IPS-18a (cell line): ENCODE measurements around the gene GADL1.

ENCODE experiments used
- H3K27ac ChIP-seq: one replicate; pipeline ENCODE4 v1.5.1; 2013; ENCODE audit warnings: low read length
- H3K27me3 ChIP-seq: one replicate; pipeline ENCODE4 v1.6.1; 2013; ENCODE audit warnings: mild to moderate bottlenecking, low read length; ENCODE audit not compliant: control insufficient read depth, insufficient read depth
- H3K36me3 ChIP-seq: one replicate; pipeline ENCODE4 v1.6.1; 2013; ENCODE audit warnings: low read depth, low read length; ENCODE audit not compliant: control insufficient read depth
- H3K4me1 ChIP-seq: one replicate; pipeline ENCODE4 v1.6.1; 2013; ENCODE audit warnings: low read depth, low read length; ENCODE audit not compliant: control insufficient read depth
- H3K4me3 ChIP-seq: one replicate; pipeline ENCODE4 v1.5.1; 2013; ENCODE audit warnings: low read length
- H3K9ac ChIP-seq: one replicate; pipeline ENCODE4 v1.6.1; 2013; ENCODE audit warnings: mild to moderate bottlenecking, low read length, moderate library complexity
- H3K9me3 ChIP-seq: one replicate; pipeline ENCODE4 v1.6.1; 2013; ENCODE audit warnings: low read depth, low read length; ENCODE audit not compliant: control insufficient read depth

The GADL1 gene

DNA sequence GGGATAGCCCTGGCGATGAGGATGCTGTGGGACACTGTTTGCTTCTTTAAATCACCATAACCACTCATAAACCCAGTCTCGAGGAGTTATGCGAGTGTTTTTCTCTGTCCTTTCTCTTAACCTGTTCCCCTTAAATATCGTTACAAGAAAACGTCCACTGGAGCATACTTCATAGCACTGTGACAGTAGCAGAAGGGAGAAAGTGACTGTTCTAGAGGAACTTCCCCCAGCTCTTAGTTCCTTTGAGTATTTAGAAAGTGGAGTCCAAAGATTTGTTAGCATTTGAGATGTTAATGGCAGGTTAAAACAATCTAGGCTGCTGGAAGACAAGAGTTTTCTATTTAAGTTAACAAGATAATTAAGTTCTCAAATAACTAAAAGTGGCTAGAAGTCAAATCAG, 142.0 kb downstream of the GADL1 start:
- Histone ChIP-seq H3K9me3 (no peaks in the 10 kb centered on the region), H3K27me3 (no peaks in the 10 kb centered on the region), H3K36me3 (no peaks in the 10 kb centered on the region), H3K9ac (no peak overlapping the region), H3K27ac (no peak overlapping the region), H3K4me3 (no peak overlapping the region), H3K4me1 (peaks cover 3% of the 10 kb centered on the region)

GRCh38 chr3:30751610-30752299, 142.7 kb downstream of the GADL1 start:
- H3K27me3 ChIP-seq: no peaks in the 10 kb centered on the region
- no peaks in the 10 kb centered on the region for H3K9me3 ChIP-seq
- H3K4me1 ChIP-seq: peaks cover 8% of the 10 kb centered on the region
- no peaks in the 10 kb centered on the region for H3K36me3 ChIP-seq
- no peak overlapping the region for H3K9ac ChIP-seq
- no peak overlapping the region for H3K27ac ChIP-seq
- H3K4me3 ChIP-seq: no peak overlapping the region

GRCh38 chr3:30750967-30751366, 143.5 kb downstream of the GADL1 start:
- Histone ChIP-seq H3K9me3 (no peaks in the 10 kb centered on the region), H3K4me3 (no peak overlapping the region), H3K27me3 (no peaks in the 10 kb centered on the region), H3K4me1 (peaks cover 8% of the 10 kb centered on the region), H3K36me3 (no peaks in the 10 kb centered on the region), H3K9ac (no peak overlapping the region), H3K27ac (no peak overlapping the region)

DNA sequence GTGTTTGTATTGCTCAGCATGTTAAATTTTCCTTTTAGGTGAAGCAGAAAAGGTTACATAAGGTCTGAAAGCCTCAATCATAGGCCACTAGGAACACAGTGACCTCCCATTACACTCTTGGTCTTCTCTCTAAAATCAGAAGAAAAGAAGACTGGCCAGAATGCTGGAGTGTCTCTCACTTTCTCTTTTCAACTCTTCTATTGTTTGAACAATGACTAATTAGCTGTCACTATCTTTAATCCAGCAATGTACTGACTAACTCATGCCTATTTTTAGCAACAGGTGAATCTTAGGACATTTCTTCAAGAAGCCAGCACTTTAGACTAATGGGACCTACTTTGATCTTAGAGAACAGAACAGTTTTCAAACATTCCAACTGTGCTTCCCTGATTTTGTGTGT, 145.2 kb downstream of the GADL1 start:
- Histone ChIP-seq H3K4me1 (peaks cover 8% of the 10 kb centered on the region), H3K4me3 (no peak overlapping the region), H3K27me3 (no peaks in the 10 kb centered on the region), H3K9ac (no peak overlapping the region), H3K36me3 (no peaks in the 10 kb centered on the region), H3K9me3 (no peaks in the 10 kb centered on the region), H3K27ac (no peak overlapping the region)

DNA sequence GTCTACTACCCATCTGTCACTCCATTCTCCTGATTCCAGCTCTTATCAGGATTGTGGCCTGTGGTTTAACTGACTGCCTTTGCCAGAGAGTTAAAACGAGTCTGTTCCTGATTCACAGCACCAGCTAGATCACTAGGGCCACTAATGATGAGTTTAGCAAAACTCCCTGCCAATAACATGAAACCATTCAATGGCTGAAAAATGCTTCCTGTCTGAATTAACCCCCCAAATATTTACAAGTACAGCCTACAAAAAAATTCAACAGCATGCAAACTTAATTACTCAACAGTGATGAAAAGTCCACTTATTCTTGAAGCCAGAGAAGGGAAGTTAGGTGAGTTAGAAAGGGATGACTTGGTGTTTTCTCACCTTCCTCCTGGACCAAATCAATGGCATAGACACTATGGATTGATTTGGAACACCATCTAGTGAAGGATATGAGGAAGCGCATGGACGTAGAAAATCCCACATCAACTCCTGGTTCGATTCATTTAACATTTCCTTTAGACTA, 146.6 kb downstream of the GADL1 start:
- Histone ChIP-seq H3K27ac (no peak overlapping the region), H3K27me3 (no peaks in the 10 kb centered on the region), H3K9me3 (no peaks in the 10 kb centered on the region), H3K9ac (no peak overlapping the region), H3K36me3 (no peaks in the 10 kb centered on the region), H3K4me3 (no peak overlapping the region), H3K4me1 (peaks cover 19% of the 10 kb centered on the region)

GRCh38 chr3:30743641-30744317, 150.7 kb downstream of the GADL1 start:
- no peaks in the 10 kb centered on the region for H3K27me3 ChIP-seq
- no peak overlapping the region for H3K9ac ChIP-seq
- no peak overlapping the region for H3K27ac ChIP-seq
- H3K4me3 ChIP-seq: no peak overlapping the region
- H3K36me3 ChIP-seq: no peaks in the 10 kb centered on the region
- peaks cover 17% of the 10 kb centered on the region for H3K4me1 ChIP-seq
- H3K9me3 ChIP-seq: no peaks in the 10 kb centered on the region

DNA sequence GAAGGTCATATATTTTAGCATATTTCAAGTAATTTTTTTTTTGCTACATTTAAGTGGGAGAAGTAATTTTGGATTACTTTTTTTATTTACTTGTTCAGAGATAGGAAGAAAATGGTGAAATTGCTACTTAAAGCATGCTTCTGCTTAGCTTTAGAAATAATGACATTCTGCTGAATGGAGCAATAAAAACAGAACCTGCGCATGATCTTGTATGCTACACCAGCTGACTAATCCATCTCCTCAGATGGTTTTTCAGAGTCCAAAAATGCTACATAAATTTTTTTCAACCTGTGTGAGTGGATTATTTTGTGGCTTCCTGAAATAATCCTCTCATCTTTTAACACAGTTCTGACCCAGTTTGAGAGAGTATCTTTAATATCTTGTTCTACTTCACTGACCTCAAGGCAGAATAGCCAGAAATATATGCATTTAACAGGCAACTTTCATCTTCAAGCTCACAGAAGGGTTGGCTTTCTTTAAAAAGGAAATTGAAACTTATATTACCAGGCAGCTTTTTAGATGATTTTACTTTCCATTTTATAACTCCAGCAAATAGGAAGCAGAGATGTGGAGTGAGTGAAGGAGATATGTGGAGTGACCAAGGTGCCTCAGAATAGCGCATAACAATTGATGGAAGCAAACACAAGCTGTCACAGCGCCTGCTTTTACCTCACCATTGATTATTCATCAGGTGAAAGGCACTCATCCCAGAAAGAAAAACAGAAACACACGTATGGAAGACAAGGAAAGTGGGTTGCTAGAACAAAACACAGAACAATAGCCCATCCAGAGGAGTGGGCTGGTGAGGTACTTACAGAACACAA, 151.5 kb downstream of the GADL1 start:
- Histone ChIP-seq H3K27me3 (no peaks in the 10 kb centered on the region), H3K4me3 (no peak overlapping the region), H3K27ac (no peak overlapping the region)

GRCh38 chr3:30741889-30742288, 152.6 kb downstream of the GADL1 start:
- H3K9me3 ChIP-seq: no peaks in the 10 kb centered on the region
- no peaks in the 10 kb centered on the region for H3K36me3 ChIP-seq
- H3K27ac ChIP-seq: no peak overlapping the region
- H3K4me1 ChIP-seq: peaks cover 13% of the 10 kb centered on the region
- no peaks in the 10 kb centered on the region for H3K27me3 ChIP-seq
- no peak overlapping the region for H3K4me3 ChIP-seq
- no peak overlapping the region for H3K9ac ChIP-seq

More for the DNA sequence above, 151.5 kb downstream of the GADL1 start:
- H3K9me3 ChIP-seq: no peaks in the 10 kb centered on the region
- H3K36me3 ChIP-seq: no peaks in the 10 kb centered on the region
- peaks cover 17% of the 10 kb centered on the region for H3K4me1 ChIP-seq
- H3K9ac ChIP-seq: no peak overlapping the region

DNA sequence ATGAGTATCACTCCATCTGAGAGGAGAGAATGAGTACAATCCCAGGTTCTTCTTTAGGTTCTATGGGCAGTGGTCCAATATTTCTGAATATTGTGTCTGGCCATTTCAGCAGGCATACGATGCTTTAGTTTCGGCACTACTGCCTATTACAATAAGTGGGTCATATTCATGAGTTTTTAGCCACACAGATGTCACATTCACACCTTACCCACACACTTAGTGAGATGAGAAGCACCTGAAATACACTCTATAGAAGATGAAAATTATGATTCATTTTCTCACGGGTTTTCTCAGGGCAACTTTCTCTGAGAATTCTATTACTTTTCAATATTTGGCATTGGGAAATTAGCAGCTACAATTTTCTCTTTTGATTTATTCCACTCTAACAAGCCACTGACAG, 155.9 kb downstream of the GADL1 start:
- Histone ChIP-seq H3K9ac (no peak overlapping the region), H3K4me3 (no peak overlapping the region), H3K27ac (no peak overlapping the region), H3K27me3 (no peaks in the 10 kb centered on the region), H3K9me3 (no peaks in the 10 kb centered on the region), H3K4me1 (peaks cover 9% of the 10 kb centered on the region), H3K36me3 (no peaks in the 10 kb centered on the region)

GRCh38 chr3:30737743-30738499, 156.5 kb downstream of the GADL1 start:
- Histone ChIP-seq H3K4me3 (no peak overlapping the region), H3K4me1 (peaks cover 2% of the 10 kb centered on the region), H3K27ac (no peak overlapping the region)

GRCh38 chr3:30733696-30734095, 160.8 kb downstream of the GADL1 start:
- Histone ChIP-seq H3K4me3 (no peak overlapping the region), H3K9me3 (no peaks in the 10 kb centered on the region), H3K27me3 (no peaks in the 10 kb centered on the region), H3K9ac (no peak overlapping the region), H3K4me1 (no peaks in the 10 kb centered on the region), H3K27ac (no peak overlapping the region), H3K36me3 (no peaks in the 10 kb centered on the region)

More at GRCh38 chr3:30737743-30738499, 156.5 kb downstream of the GADL1 start:
- Histone ChIP-seq H3K9me3 (no peaks in the 10 kb centered on the region), H3K9ac (no peak overlapping the region), H3K36me3 (no peaks in the 10 kb centered on the region), H3K27me3 (no peaks in the 10 kb centered on the region)
